K562 (cell line): ENCODE data around the gene REG4. TPM values are rescaled to one million over a fixed set of nuclear protein-coding genes. Genes with fewer than 3 reads are reported as not detected.

Experiments
- ARID1B ChIP-seq: fragments of 450-650 bp; IDR thresholded peaks from 2 replicates; pipeline ENCODE4 v1.6.1; 2016; ENCODE audit warnings: antibody characterized with exemption, mild to moderate bottlenecking, inconsistent platforms
- DACH1 ChIP-seq: fragments of 450-650 bp; IDR thresholded peaks from 2 replicates; pipeline ENCODE4 v1.6.1; 2018; ENCODE audit not compliant: partially characterized antibody
- E2F6 ChIP-seq, 2 experiments: IDR thresholded peaks; 2 replicates each; pipeline ENCODE4 v1.6.1; 2011; ENCODE audit warnings: borderline replicate concordance in 1 of 2, control low read depth in 1 of 2, low read depth in 1 of 2, low read length in 1 of 2, mild to moderate bottlenecking in 1 of 2, mixed read lengths in 1 of 2, moderate library complexity in 1 of 2; ENCODE audit not compliant: insufficient read depth in 1 of 2, insufficient read length in 1 of 2, poor library complexity in 1 of 2, severe bottlenecking in 1 of 2; ENCODE audit errors: extremely low read depth in 1 of 2
- EHMT2 ChIP-seq: fragments of 450-650 bp; IDR thresholded peaks from 2 replicates; pipeline ENCODE4 v1.6.1; 2018; ENCODE audit warnings: antibody characterized with exemption
- EP400 ChIP-seq: fragments of 450-650 bp; IDR thresholded peaks from 2 replicates; pipeline ENCODE4 v1.6.1; 2017; ENCODE audit warnings: antibody characterized with exemption, mild to moderate bottlenecking, moderate library complexity
- ESRRA ChIP-seq: fragments of 450-650 bp; IDR thresholded peaks from 2 replicates; pipeline ENCODE4 v1.6.1; 2014; ENCODE audit warnings: low read depth, mild to moderate bottlenecking, moderate library complexity, borderline replicate concordance
- FOXJ2 ChIP-seq: fragments of 200-800 bp; sonication (Bioruptor generic); IDR thresholded peaks from 2 replicates; pipeline ENCODE4 v1.6.1; 2016; ENCODE audit warnings: missing genetic modification characterization, missing compliant biosample characterization
- FOXJ3 ChIP-seq: sonication (generic); formaldehyde crosslinking; IDR thresholded peaks from 2 replicates; pipeline ENCODE4 v1.4.0; 2020; ENCODE audit warnings: mild to moderate bottlenecking, missing genetic modification reagents
- HNRNPLL ChIP-seq: fragments of 200-400 bp; formaldehyde crosslinking; IDR thresholded peaks from 2 replicates; pipeline ENCODE4 v1.6.1; 2017; ENCODE audit warnings: low read length, low read depth, mild to moderate bottlenecking; ENCODE audit not compliant: poor library complexity, severe bottlenecking
- MIER1 ChIP-seq: fragments of 450-650 bp; IDR thresholded peaks from 2 replicates; pipeline ENCODE4 v1.6.1; 2016; ENCODE audit warnings: antibody characterized with exemption, mild to moderate bottlenecking, low read depth
- POLR2A ChIP-seq: fragments of 450-650 bp; conservative IDR thresholded peaks from 2 replicates; pipeline ENCODE4 v1.6.1; 2016
- SIX5 ChIP-seq, 2 experiments: IDR thresholded peaks; 2 replicates each; pipeline ENCODE4 v1.6.1; 2011; ENCODE audit warnings: low read length in 2 of 2, borderline replicate concordance in 1 of 2, low read depth in 1 of 2, mild to moderate bottlenecking in 1 of 2, moderate library complexity in 1 of 2; ENCODE audit not compliant: insufficient read depth in 1 of 2
- TBL1XR1 ChIP-seq, 2 experiments: IDR thresholded peaks; 2 replicates each; pipeline ENCODE4 v1.6.1; 2012; ENCODE audit warnings: improper control_type of control experiment in 2 of 2, low read length in 2 of 2, mild to moderate bottlenecking in 1 of 2
- TCF3 ChIP-seq: sonication (generic); formaldehyde crosslinking; IDR thresholded peaks from 2 replicates; pipeline ENCODE4 v1.4.0; 2020; ENCODE audit warnings: mild to moderate bottlenecking, missing genetic modification reagents
- XRCC3 ChIP-seq: fragments of 450-650 bp; IDR thresholded peaks from 2 replicates; pipeline ENCODE4 v1.6.1; 2017; ENCODE audit warnings: mild to moderate bottlenecking, moderate library complexity
- ZBTB43 ChIP-seq: sonication (generic); formaldehyde crosslinking; IDR thresholded peaks from 2 replicates; pipeline ENCODE4 v1.8.0; 2023; ENCODE audit warnings: mild to moderate bottlenecking, missing genetic modification reagents
- ZKSCAN1 ChIP-seq: fragments of 150-350 bp; IDR thresholded peaks from 2 replicates; pipeline ENCODE4 v1.6.1; 2016; ENCODE audit warnings: low read depth, low read length
- ZNF232 ChIP-seq: sonication (generic); formaldehyde crosslinking; IDR thresholded peaks from 2 replicates; pipeline ENCODE4 v1.8.0; 2022; ENCODE audit warnings: mild to moderate bottlenecking, missing genetic modification reagents
- ZNF24 ChIP-seq: fragments of 450-650 bp; IDR thresholded peaks from 2 replicates; pipeline ENCODE4 v1.6.1; 2016
- ZNF76 ChIP-seq: fragments of 250-450 bp; sonication (Bioruptor Pico); IDR thresholded peaks from 2 replicates; pipeline ENCODE4 v1.4.0; 2020; ENCODE audit warnings: mild to moderate bottlenecking, moderate library complexity, borderline replicate concordance
- polyA plus RNA-seq, 8 experiments: library from polyadenylated mRNA; depleted of rRNA in 4 of 8; stranded (reverse) in 5 of 8; unstranded in 3 of 8; fragments of >200 nt; fragmentation: Nextera tagmentation in 2 of 8; fragmentation: Illumina TruSeq in 1 of 8; extraction: Ambion mirVana in 2 of 8; extraction: Trizol in 1 of 8; gene quantifications; 2 replicates each; pipeline versions ENCODE4 v1.2.1 to v1.2.3, GENCODE V29; 2011 to 2014; ENCODE audit warnings: inconsistent platforms in 1 of 8, missing spikeins in 1 of 8
- total RNA-seq, 7 experiments: library from RNA; depleted of rRNA in 6 of 7; stranded (reverse); fragments of >200 nt in 6 of 7; fragmentation: Illumina TruSeq in 2 of 7; extraction: Trizol in 2 of 7; gene quantifications; 2 replicates each; pipeline versions ENCODE4 v1.2.1 to v1.2.3, GENCODE V29; 2011 to 2021; ENCODE audit warnings: low replicate concordance in 1 of 7
- TF ChIP-seq, protein P1 (sequence below): fragments of 450-650 bp; formaldehyde crosslinking; IDR thresholded peaks from 2 replicates; pipeline ENCODE4 v1.4.0; 2020; ENCODE audit warnings: mild to moderate bottlenecking, moderate library complexity
- TF ChIP-seq, protein P2 (sequence below), 2 experiments: fragments of 450-650 bp; IDR thresholded peaks; 2 replicates each; pipeline ENCODE4 v1.6.1; 2016
- TF ChIP-seq, protein P3 (sequence below): sonication (generic); formaldehyde crosslinking; IDR thresholded peaks from 2 replicates; pipeline ENCODE4 v1.4.0; 2020; ENCODE audit warnings: mild to moderate bottlenecking, missing genetic modification reagents

The REG4 gene
- total and polyA plus RNA-seq, 9 of the 15 experiments (the other 6 are each of a cell fraction or from before 2014, with no cell fraction given): not detected

DNA sequence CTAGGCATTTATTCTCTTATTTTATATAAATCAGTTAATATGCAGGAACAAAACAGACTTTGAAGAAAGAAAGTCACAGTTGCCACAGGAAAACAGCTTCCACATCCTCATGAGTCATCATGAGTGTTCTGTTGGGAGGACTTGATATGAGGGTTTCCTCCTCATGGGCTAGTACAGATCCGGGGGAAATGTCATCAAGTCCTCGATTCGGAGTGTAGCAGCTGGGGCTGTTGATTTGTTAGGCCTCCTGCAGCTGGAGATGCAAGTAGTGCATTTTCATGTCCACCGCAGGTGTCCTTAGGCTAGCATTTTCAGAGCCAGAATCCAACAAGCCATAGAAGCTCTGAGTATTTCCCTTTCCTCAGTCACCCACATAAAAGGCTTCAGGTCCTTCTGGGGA is 48.4 kb upstream of the REG4 start (continued):
- TF ChIP-seq ZNF76 (CRISPR knock-in tag) (no peak), ZKSCAN1 (no peak), EHMT2 (peak; percentile 73; the same call in 1 of the 2 replicates), TBL1XR1 (IDR thresholded peaks at IDR 0.05; ENCODE audit: low read length in 2 of 2) (no peak), POLR2A (no peak), XRCC3 (no peak), DACH1 (peak; percentile 10), ZNF24 (no peak), HNRNPLL (no peak), MIER1 (no peak), FOXJ2 (tag) (no peak; the same call in 1 of the 2 replicates), ARID1B (peak; percentile 89), ESRRA (no peak), FOXJ3 (no peak), SIX5 (IDR thresholded peaks at IDR 0.05; ENCODE audit: borderline replicate concordance in 1 of 2, insufficient read depth in 1 of 2, low read depth in 1 of 2, low read length in 2 of 2) (no peak), ZBTB43 (CRISPR knock-in tag) (no peak), E2F6 (IDR thresholded peaks at IDR 0.05; ENCODE audit: borderline replicate concordance in 1 of 2, extremely low read depth in 1 of 2, insufficient read depth in 1 of 2, insufficient read length in 1 of 2, low read depth in 1 of 2, low read length in 1 of 2, poor library complexity in 1 of 2, severe bottlenecking in 1 of 2) (peak in 1 of 2 experiments; percentile 42), EP400 (peak; percentile 40; the same call in 1 of the 2 replicates), TCF3 (CRISPR knock-in tag) (peak; percentile 79), ZNF232 (CRISPR knock-in tag) (no peak)
- TF ChIP-seq, protein P1, sequence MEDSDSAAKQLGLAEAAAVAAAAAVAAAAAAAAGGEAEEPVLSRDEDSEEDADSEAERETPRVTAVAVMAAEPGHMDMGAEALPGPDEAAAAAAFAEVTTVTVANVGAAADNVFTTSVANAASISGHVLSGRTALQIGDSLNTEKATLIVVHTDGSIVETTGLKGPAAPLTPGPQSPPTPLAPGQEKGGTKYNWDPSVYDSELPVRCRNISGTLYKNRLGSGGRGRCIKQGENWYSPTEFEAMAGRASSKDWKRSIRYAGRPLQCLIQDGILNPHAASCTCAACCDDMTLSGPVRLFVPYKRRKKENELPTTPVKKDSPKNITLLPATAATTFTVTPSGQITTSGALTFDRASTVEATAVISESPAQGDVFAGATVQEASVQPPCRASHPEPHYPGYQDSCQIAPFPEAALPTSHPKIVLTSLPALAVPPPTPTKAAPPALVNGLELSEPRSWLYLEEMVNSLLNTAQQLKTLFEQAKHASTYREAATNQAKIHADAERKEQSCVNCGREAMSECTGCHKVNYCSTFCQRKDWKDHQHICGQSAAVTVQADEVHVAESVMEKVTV: no peak
- TF ChIP-seq, protein P2, sequence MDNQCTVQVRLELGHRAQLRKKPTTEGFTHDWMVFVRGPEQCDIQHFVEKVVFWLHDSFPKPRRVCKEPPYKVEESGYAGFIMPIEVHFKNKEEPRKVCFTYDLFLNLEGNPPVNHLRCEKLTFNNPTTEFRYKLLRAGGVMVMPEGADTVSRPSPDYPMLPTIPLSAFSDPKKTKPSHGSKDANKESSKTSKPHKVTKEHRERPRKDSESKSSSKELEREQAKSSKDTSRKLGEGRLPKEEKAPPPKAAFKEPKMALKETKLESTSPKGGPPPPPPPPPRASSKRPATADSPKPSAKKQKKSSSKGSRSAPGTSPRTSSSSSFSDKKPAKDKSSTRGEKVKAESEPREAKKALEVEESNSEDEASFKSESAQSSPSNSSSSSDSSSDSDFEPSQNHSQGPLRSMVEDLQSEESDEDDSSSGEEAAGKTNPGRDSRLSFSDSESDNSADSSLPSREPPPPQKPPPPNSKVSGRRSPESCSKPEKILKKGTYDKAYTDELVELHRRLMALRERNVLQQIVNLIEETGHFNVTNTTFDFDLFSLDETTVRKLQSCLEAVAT (IDR thresholded peaks at IDR 0.05): no peak
- TF ChIP-seq, protein P3, sequence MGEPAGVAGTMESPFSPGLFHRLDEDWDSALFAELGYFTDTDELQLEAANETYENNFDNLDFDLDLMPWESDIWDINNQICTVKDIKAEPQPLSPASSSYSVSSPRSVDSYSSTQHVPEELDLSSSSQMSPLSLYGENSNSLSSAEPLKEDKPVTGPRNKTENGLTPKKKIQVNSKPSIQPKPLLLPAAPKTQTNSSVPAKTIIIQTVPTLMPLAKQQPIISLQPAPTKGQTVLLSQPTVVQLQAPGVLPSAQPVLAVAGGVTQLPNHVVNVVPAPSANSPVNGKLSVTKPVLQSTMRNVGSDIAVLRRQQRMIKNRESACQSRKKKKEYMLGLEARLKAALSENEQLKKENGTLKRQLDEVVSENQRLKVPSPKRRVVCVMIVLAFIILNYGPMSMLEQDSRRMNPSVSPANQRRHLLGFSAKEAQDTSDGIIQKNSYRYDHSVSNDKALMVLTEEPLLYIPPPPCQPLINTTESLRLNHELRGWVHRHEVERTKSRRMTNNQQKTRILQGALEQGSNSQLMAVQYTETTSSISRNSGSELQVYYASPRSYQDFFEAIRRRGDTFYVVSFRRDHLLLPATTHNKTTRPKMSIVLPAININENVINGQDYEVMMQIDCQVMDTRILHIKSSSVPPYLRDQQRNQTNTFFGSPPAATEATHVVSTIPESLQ (CRISPR knock-in tag): no peak
